HEK293 (cell line): ENCODE measurements around the gene CDKL5.

Source experiments
- CTCF ChIP-seq: fragments of 450-650 bp; formaldehyde crosslinking; IDR thresholded peaks from 2 replicates; pipeline ENCODE4 v1.5.1; 2016; ENCODE audit warnings: missing biosample characterization, missing genetic modification characterization
- HOXC10 ChIP-seq: sonication (generic); formaldehyde crosslinking; IDR thresholded peaks from 2 replicates; pipeline ENCODE4 v1.8.1; 2023; ENCODE audit warnings: mild to moderate bottlenecking, missing genetic modification reagents
- ZBTB7A ChIP-seq: fragments of 450-650 bp; formaldehyde crosslinking; IDR thresholded peaks from 2 replicates; pipeline ENCODE4 v1.5.1; 2016; ENCODE audit warnings: low read depth, missing biosample characterization, missing genetic modification characterization
- ZNF366 ChIP-seq: fragments of 450-650 bp; formaldehyde crosslinking; conservative IDR thresholded peaks from 2 replicates; pipeline ENCODE4 v1.5.1; 2016; ENCODE audit warnings: missing biosample characterization, missing genetic modification characterization
- ZNF658 ChIP-seq: fragments of 450-650 bp; formaldehyde crosslinking; IDR thresholded peaks from 2 replicates; pipeline ENCODE4; 2016; ENCODE audit warnings: missing biosample characterization, missing genetic modification characterization
- ZSCAN4 ChIP-seq: fragments of 450-650 bp; formaldehyde crosslinking; IDR thresholded peaks from 2 replicates; pipeline ENCODE4 v1.5.1; 2017; ENCODE audit warnings: missing biosample characterization, missing genetic modification characterization

- TF ChIP-seq HOXC10 (no peak), CTCF (tag by site-specific recombination) (no peak), ZNF658 (no peak), ZBTB7A (tag by site-specific recombination) (no peak), ZNF366 (tag by site-specific recombination) (no peak), ZSCAN4 (tag by site-specific recombination) (no peak)
Observed at GRCh38 chrX:18668071-18668835, 242.8 kb downstream of the CDKL5 start.
